ENCODE results near the gene MAP2K5. TPM values are rescaled to one million over a fixed set of nuclear protein-coding genes. Genes with fewer than 3 reads are reported as not detected.

The MAP2K5 gene
- total RNA-seq, 2 donors from 2014 or later = 27.1 to 30.4 TPM

DNA sequence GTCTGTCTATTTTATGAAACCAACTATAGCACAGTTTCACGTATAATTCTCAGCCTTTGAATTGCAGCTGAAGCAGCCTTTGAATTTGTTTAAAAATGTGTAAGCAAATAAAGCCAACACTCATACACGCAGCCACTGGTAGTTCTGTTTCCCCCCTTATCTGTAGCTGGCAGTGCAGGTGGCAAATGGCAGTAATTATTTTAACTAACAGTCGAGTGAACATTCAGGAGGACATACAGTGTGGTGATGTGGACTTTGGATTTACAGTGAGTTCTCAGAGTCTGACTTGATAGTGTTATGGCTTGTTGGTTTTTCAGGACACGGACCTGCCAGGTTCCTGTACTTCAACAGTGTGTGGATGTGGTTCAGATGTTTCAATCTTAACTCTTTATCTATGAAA, 218.8 kb downstream of the MAP2K5 start:
- no peaks in the 10 kb centered on the region for H3K9me3 ChIP-seq (ENCODE audit: control insufficient read depth, low read length, poor library complexity, severe bottlenecking)
- Mint-ChIP-seq H3K4me3 (no peak overlapping the region), H3K36me3 (ENCODE audit: low read depth) (no peaks in the 10 kb centered on the region), H3K4me1 (peaks cover 43% of the 10 kb centered on the region), H3K27me3 (no peaks in the 10 kb centered on the region), H3K27ac (peak overlapping the region; percentile 27)
- no peak for DNase-seq
- ATAC-seq = no peak

GRCh38 chr15:67762610-67763368, 220.3 kb downstream of the MAP2K5 start:
- Mint-ChIP-seq H3K4me1 (peaks cover 35% of the 10 kb centered on the region), H3K4me3 (peak overlapping the region; percentile 76), H3K36me3 (ENCODE audit: low read depth) (no peaks in the 10 kb centered on the region), H3K27ac (peak overlapping the region; percentile 79), H3K27me3 (no peaks in the 10 kb centered on the region)
- DNase-seq = no peak
- H3K9me3 ChIP-seq (ENCODE audit: control insufficient read depth, low read length, poor library complexity, severe bottlenecking) = no peaks in the 10 kb centered on the region
- ATAC-seq = peak; percentile 85

DNA sequence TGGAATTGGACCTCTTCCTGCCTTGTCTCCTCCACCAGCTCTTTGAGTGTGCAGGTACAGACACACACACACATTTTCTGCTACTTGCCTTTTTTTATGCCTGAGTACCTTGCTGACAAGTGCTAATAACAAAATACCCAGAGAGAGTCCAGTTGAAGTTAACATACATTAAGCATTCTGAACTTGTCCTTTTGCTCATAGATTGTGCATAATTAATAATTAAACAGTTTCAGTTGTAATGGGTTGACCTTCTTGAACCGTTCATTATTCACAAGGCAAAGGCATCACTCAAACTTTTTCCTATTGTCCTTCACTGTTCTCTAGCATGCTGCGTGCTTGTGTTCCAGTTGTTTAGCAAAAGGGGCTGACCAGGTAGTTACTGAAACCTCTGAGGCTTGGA, 223.2 kb downstream of the MAP2K5 start:
- no peak for ATAC-seq
- Mint-ChIP-seq H3K4me3 (no peak overlapping the region), H3K27me3 (no peaks in the 10 kb centered on the region), H3K36me3 (ENCODE audit: low read depth) (peaks cover 4% of the 10 kb centered on the region), H3K4me1 (peaks cover 20% of the 10 kb centered on the region), H3K27ac (no peak overlapping the region)
- no peaks in the 10 kb centered on the region for H3K9me3 ChIP-seq (ENCODE audit: control insufficient read depth, low read length, poor library complexity, severe bottlenecking)
- no peak for DNase-seq

- no peaks in the 10 kb centered on the region for H3K9me3 ChIP-seq (ENCODE audit: control insufficient read depth, low read length, poor library complexity, severe bottlenecking)
- Mint-ChIP-seq H3K4me1 (peaks cover 14% of the 10 kb centered on the region), H3K27me3 (no peaks in the 10 kb centered on the region), H3K36me3 (ENCODE audit: low read depth) (peaks cover 4% of the 10 kb centered on the region), H3K27ac (no peak overlapping the region), H3K4me3 (no peak overlapping the region)
- no peak for ATAC-seq
- no peak for DNase-seq
These were observed 224.5 kb downstream of the MAP2K5 start for GRCh38 chr15:67766968-67767367.

DNA sequence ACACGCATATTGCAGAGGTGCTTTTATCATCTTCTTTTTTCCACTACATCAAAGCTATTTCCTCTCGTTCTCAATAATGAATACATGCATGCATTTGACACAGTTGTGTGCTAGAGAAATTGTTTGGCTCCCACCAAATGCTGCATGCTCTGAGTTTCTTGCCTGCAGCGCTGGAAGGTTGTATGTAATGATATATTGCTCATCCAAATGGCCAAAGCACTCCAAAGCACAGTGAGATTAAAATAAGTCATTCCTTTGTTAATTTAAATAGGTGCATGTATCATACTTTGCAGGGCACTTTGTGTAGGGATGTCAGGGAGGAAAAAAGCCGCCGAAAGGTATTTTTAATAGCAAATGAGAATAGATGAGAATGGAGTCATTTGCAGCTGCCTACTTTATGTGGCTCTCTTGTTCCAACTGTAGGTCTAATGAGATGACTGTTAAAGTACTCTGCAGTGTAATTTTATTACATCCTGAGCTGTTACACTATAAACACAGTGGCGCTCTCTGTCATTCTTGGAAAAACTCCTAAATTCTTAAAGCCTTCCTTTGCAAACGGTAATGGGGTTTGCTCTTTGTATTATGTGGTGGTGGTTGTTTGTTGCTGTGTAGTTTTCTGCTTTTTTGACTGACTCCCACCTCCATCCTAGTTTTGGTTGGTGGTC, 225.9 kb downstream of the MAP2K5 start:
- no peaks in the 10 kb centered on the region for H3K9me3 ChIP-seq (ENCODE audit: control insufficient read depth, low read length, poor library complexity, severe bottlenecking)
- Mint-ChIP-seq H3K4me1 (peaks cover 3% of the 10 kb centered on the region), H3K36me3 (ENCODE audit: low read depth) (peaks cover 4% of the 10 kb centered on the region), H3K27me3 (no peaks in the 10 kb centered on the region), H3K4me3 (no peak overlapping the region), H3K27ac (no peak overlapping the region)
- ATAC-seq (no peak), DNase-seq (no peak)

DNA sequence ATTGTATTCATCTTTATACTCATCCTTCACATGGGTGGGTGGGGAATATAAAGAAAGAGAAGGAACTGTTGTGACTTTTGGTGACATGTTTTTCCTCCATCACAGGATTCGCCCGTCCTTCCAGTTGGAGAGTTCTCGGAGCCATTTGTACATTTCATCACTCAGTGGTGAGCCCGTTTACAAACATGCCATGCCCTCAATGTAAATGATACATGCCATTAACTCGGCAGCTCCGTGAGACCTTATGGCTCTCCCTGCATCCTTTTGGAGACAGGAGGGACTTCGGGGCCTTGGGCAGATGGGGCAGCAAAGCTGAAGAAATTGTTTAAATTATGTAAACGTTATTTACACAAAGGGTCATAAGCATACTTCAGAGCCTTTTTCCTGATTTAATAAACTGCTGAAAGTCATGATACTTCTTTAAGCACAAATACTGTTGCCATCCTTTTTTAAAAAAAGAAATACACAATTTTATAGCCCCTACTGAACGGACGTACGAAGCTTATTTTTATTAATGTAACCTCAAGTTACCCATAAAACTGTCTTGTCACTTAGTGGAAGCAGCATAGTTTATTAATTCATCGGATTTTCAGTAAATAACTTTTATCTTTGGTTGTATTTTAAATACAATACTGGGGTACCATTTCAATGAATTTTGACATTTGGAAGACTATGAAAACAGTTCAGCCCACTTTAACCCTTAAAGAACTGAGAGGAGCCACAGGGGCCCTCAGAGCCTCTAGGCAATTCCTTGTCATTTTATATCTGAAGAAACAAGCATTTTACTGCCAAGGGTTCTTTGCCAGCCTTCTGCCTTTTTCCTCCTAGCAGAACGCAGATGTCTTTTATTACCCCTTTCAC, 227.2 kb downstream of the MAP2K5 start:
- H3K9me3 ChIP-seq (ENCODE audit: control insufficient read depth, low read length, poor library complexity, severe bottlenecking) = no peaks in the 10 kb centered on the region
- H3K27ac Mint-ChIP-seq = no peak overlapping the region
- H3K36me3 Mint-ChIP-seq (ENCODE audit: low read depth) = peaks cover 4% of the 10 kb centered on the region
- H3K27me3 Mint-ChIP-seq = no peaks in the 10 kb centered on the region
- no peak overlapping the region for H3K4me3 Mint-ChIP-seq
- peaks cover 3% of the 10 kb centered on the region for H3K4me1 Mint-ChIP-seq
- ATAC-seq (no peak), DNase-seq (no peak)

- Mint-ChIP-seq H3K27me3 (no peaks in the 10 kb centered on the region), H3K4me1 (peaks cover 3% of the 10 kb centered on the region), H3K4me3 (no peak overlapping the region), H3K27ac (no peak overlapping the region), H3K36me3 (ENCODE audit: low read depth) (peaks cover 4% of the 10 kb centered on the region)
- no peaks in the 10 kb centered on the region for H3K9me3 ChIP-seq (ENCODE audit: control insufficient read depth, low read length, poor library complexity, severe bottlenecking)
- DNase-seq (no peak), ATAC-seq (no peak)
These were observed 227.8 kb downstream of the MAP2K5 start for GRCh38 chr15:67770358-67770628.

- H3K9me3 ChIP-seq (ENCODE audit: control insufficient read depth, low read length, poor library complexity, severe bottlenecking) = no peaks in the 10 kb centered on the region
- H3K27me3 Mint-ChIP-seq = no peaks in the 10 kb centered on the region
- no peak overlapping the region for H3K27ac Mint-ChIP-seq
- H3K4me3 Mint-ChIP-seq = no peak overlapping the region
- peaks cover 11% of the 10 kb centered on the region for H3K36me3 Mint-ChIP-seq (ENCODE audit: low read depth)
- DNase-seq (no peak), ATAC-seq (no peak)
- peaks cover 3% of the 10 kb centered on the region for H3K4me1 Mint-ChIP-seq
These were observed 228.8 kb downstream of the MAP2K5 start for GRCh38 chr15:67771189-67771800.

DNA sequence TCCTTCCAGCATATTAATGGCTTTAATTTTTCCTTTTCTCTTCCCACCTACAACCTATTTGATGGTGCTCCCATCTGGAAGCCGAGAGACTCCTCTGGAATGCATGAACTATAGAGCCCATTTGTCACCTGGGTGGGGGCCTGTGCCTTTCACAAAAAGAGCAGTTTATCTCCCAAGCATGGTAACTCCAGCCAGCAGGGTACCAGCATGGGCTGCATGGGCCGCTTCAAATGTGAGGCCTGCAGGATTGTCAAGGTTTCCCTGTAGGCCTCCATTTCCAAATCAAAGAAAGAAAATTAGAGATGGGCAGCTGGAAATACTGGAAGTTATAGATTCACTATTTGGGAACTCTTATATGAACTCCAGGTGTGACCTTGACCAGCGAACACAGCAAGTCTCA, 232.1 kb downstream of the MAP2K5 start:
- Mint-ChIP-seq H3K27me3 (no peaks in the 10 kb centered on the region), H3K36me3 (ENCODE audit: low read depth) (peaks cover 8% of the 10 kb centered on the region)

GRCh38 chr15:67775250-67775649, 232.7 kb downstream of the MAP2K5 start:
- H3K9me3 ChIP-seq (ENCODE audit: control insufficient read depth, low read length, poor library complexity, severe bottlenecking) = no peaks in the 10 kb centered on the region
- H3K4me3 Mint-ChIP-seq = no peak overlapping the region
- ATAC-seq (no peak), DNase-seq (no peak)
- H3K4me1 Mint-ChIP-seq = no peaks in the 10 kb centered on the region
- no peaks in the 10 kb centered on the region for H3K27me3 Mint-ChIP-seq
- H3K27ac Mint-ChIP-seq = peak overlapping the region; percentile 43
- peaks cover 8% of the 10 kb centered on the region for H3K36me3 Mint-ChIP-seq (ENCODE audit: low read depth)

More for the DNA sequence above, 232.1 kb downstream of the MAP2K5 start:
- Mint-ChIP-seq H3K4me1 (no peaks in the 10 kb centered on the region), H3K4me3 (no peak overlapping the region), H3K27ac (no peak overlapping the region)
- ATAC-seq = no peak
- H3K9me3 ChIP-seq (ENCODE audit: control insufficient read depth, low read length, poor library complexity, severe bottlenecking) = no peaks in the 10 kb centered on the region
- no peak for DNase-seq

GRCh38 chr15:67775998-67776397, 233.5 kb downstream of the MAP2K5 start:
- DNase-seq (no peak), ATAC-seq (no peak)
- no peak overlapping the region for H3K4me3 Mint-ChIP-seq
- H3K27me3 Mint-ChIP-seq = no peaks in the 10 kb centered on the region
- H3K4me1 Mint-ChIP-seq = no peaks in the 10 kb centered on the region
- peaks cover 8% of the 10 kb centered on the region for H3K36me3 Mint-ChIP-seq (ENCODE audit: low read depth)
- no peak overlapping the region for H3K27ac Mint-ChIP-seq
- H3K9me3 ChIP-seq (ENCODE audit: control insufficient read depth, low read length, poor library complexity, severe bottlenecking) = no peaks in the 10 kb centered on the region

DNA sequence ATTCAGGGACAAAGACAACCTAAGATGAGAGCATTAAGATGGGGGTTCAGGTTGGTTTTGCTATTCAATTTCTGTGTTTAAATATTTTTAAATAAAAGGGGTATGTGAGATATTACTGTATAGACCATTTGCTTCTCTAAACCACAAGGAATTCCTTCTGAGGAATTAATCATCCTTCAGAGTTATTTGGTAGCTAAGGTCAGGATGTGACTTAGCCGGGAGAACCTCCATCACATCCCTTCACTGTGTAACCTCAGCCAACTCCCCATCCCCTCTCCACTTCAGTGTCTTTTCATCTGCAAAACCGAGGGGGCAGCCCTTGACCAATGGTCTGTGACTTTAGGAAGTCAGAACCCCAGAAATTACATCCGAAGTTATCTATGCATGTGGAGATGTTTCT, 234.1 kb downstream of the MAP2K5 start:
- DNase-seq = no peak
- no peaks in the 10 kb centered on the region for H3K4me1 Mint-ChIP-seq
- H3K36me3 Mint-ChIP-seq (ENCODE audit: low read depth) = peaks cover 8% of the 10 kb centered on the region
- H3K9me3 ChIP-seq (ENCODE audit: control insufficient read depth, low read length, poor library complexity, severe bottlenecking) = no peaks in the 10 kb centered on the region
- no peak overlapping the region for H3K4me3 Mint-ChIP-seq
- H3K27ac Mint-ChIP-seq = no peak overlapping the region
- no peak for ATAC-seq
- no peaks in the 10 kb centered on the region for H3K27me3 Mint-ChIP-seq

- no peak overlapping the region for H3K4me3 Mint-ChIP-seq
- no peak overlapping the region for H3K27ac Mint-ChIP-seq
- no peak for DNase-seq
- no peak for ATAC-seq
- H3K4me1 Mint-ChIP-seq = peaks cover 4% of the 10 kb centered on the region
- H3K27me3 Mint-ChIP-seq = no peaks in the 10 kb centered on the region
- peaks cover 8% of the 10 kb centered on the region for H3K36me3 Mint-ChIP-seq (ENCODE audit: low read depth)
- H3K9me3 ChIP-seq (ENCODE audit: control insufficient read depth, low read length, poor library complexity, severe bottlenecking) = no peaks in the 10 kb centered on the region
These were observed 234.6 kb downstream of the MAP2K5 start for GRCh38 chr15:67777071-67777470.

Measured in T-helper 17 cell (primary cell).